Measurements from ENCODE around the gene ICA1. TPM values are rescaled to one million over a fixed set of nuclear protein-coding genes. Genes with fewer than 3 reads are reported as not detected.

The ICA1 gene
- total RNA-seq, 1 experiment from 2014 or later = 3.2 TPM

Other genes with a start within 250 kb of the ICA1 start
- gene NXPH1, start 171.4 kb upstream of the ICA1 start, total RNA-seq (2014; rRNA removed) = not detected in 2 replicates

All from PC-3 (cell line).